Measurements from ENCODE around the gene DGKH. TPM values are rescaled to one million over a fixed set of nuclear protein-coding genes. Genes with fewer than 3 reads are reported as not detected.

The DGKH gene
- total RNA-seq, 1 donor from 2014 or later: 8.4 TPM

DNA sequence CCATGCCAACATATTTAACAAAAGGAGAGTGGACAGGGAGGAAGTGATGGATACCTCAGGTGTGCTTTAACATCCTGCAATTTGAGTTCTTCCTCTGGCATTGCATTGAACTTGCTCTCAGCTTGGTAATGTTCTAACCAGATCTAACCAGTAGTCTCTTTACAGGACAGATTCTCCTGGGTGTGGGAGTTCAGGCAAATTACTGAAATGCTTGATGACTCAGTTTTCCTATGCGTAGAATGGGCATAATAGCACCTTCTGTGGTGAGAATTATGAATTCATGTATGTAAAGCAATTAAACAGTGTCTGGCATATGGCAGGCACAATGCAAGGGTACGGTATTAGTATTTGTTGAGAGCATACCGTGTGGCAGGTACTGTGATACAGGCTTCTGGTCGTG, 227.1 kb downstream of the DGKH start:
- no peak overlapping the region for H3K9ac ChIP-seq (ENCODE audit: low read depth in 1 of 3, low read length in 3 of 3)
- H3K4me1 ChIP-seq (ENCODE audit: control insufficient read depth in 3 of 3, insufficient read depth in 3 of 3, low read length in 3 of 3): peaks cover 6 to 12% (median 10%) of the 10 kb centered on the region in 3 donors
- H3K27me3 ChIP-seq (ENCODE audit: control insufficient read depth in 3 of 3, insufficient read depth in 3 of 3, low read length in 3 of 3): peaks cover 0 to 5% (median 0%) of the 10 kb centered on the region in 3 donors
- no peaks in the 10 kb centered on the region for H3K36me3 ChIP-seq (ENCODE audit: control insufficient read depth in 3 of 3, insufficient read depth in 3 of 3, low read length in 3 of 3)
- H3K4me3 ChIP-seq (ENCODE audit: low read length in 3 of 3): no peak overlapping the region
- H3K27ac ChIP-seq (ENCODE audit: low read depth, low read length): no peak overlapping the region
- H3K9me3 ChIP-seq (ENCODE audit: control insufficient read depth in 3 of 3, low read length in 3 of 3): no peaks in the 10 kb centered on the region

DNA sequence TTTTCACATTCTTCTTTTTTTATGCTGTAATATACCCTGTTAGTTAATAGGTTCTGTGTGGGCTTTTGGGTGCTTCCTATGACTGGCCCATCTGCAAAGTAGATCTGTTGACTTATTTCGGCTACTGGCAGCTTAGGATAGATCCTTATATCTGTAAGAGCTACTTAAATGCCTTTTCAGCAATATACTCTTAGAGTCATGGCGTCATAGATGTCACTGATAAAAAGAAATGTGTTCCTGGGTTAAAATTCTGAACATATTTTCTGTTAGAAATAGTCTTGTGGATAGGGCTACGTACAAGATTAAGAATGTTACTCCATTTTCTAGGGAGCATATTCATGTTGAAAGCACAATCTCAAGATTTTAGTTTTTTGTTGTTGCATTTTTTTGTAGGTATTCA, 228.2 kb downstream of the DGKH start:
- no peaks in the 10 kb centered on the region for H3K9me3 ChIP-seq (ENCODE audit: control insufficient read depth in 3 of 3, low read length in 3 of 3)
- no peak overlapping the region for H3K9ac ChIP-seq (ENCODE audit: low read depth in 1 of 3, low read length in 3 of 3)
- H3K36me3 ChIP-seq (ENCODE audit: control insufficient read depth in 3 of 3, insufficient read depth in 3 of 3, low read length in 3 of 3): no peaks in the 10 kb centered on the region
- H3K27me3 ChIP-seq (ENCODE audit: control insufficient read depth in 3 of 3, insufficient read depth in 3 of 3, low read length in 3 of 3): peaks cover 0 to 2% (median 0%) of the 10 kb centered on the region in 3 donors
- no peak overlapping the region for H3K4me3 ChIP-seq (ENCODE audit: low read length in 3 of 3)
- peaks cover 3 to 4% (median 4%) of the 10 kb centered on the region in 3 donors for H3K4me1 ChIP-seq (ENCODE audit: control insufficient read depth in 3 of 3, insufficient read depth in 3 of 3, low read length in 3 of 3)
- no peak overlapping the region for H3K27ac ChIP-seq (ENCODE audit: low read depth, low read length)

DNA sequence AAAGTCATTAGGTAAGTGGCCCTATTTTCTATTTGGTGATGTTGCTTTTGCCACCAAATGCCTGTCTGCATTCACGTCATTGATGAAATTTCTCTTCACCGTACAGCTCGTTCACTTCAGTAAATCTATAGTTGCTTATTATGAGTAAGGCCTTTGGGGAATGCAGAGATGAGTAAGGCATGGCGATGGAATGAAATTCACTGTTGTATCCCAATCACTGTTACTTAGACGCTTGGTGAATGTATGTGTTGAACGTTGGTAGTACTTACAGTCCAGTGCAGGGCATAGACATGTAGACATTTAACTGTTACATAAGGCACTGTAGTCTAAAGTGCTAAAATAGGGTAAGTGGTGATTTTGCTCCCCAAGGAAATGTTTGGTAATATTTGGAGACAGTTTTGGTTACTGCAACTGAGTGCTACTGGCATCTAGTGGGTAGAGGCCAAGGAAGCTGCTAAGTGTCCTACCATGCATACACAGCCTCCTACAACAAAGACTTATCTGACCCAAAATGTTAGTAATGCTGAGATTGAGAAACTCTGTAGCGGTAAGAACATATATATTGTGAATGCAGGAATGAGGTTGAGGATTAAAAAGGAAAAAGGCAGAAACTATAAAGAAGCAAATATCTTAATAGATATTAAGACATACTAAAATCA, 229.3 kb downstream of the DGKH start:
- Histone ChIP-seq H3K27me3 (ENCODE audit: control insufficient read depth in 3 of 3, insufficient read depth in 3 of 3, low read length in 3 of 3) (no peaks in the 10 kb centered on the region), H3K4me1 (ENCODE audit: control insufficient read depth in 3 of 3, insufficient read depth in 3 of 3, low read length in 3 of 3) (peaks cover 0 to 2% (median 0%) of the 10 kb centered on the region in 3 donors), H3K4me3 (ENCODE audit: low read length in 3 of 3) (no peak overlapping the region), H3K27ac (ENCODE audit: low read depth, low read length) (no peak overlapping the region), H3K36me3 (ENCODE audit: control insufficient read depth in 3 of 3, insufficient read depth in 3 of 3, low read length in 3 of 3) (no peaks in the 10 kb centered on the region), H3K9ac (ENCODE audit: low read depth in 1 of 3, low read length in 3 of 3) (no peak overlapping the region), H3K9me3 (ENCODE audit: control insufficient read depth in 3 of 3, low read length in 3 of 3) (no peaks in the 10 kb centered on the region)

DNA sequence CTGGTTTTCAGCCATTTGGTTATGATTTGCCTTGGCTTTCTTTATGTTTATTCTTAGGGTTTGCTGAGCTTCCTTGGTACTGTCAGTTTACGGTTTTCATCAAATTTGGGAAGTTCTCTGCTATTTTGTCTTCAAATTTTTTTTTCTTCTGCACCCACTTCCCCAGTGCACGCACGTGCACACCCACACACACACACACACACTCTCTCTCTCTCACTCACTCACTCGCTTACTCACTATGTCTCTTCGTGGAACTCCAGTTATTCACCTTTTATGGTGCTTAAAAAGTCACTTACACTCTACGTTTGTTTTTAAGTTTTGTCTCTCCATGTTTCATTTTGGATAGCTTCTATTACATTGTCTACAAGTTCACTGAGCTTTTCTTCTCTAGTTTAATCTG, 230.6 kb downstream of the DGKH start:
- no peak overlapping the region for H3K9ac ChIP-seq (ENCODE audit: low read depth in 1 of 3, low read length in 3 of 3)
- no peaks in the 10 kb centered on the region for H3K4me1 ChIP-seq (ENCODE audit: control insufficient read depth in 3 of 3, insufficient read depth in 3 of 3, low read length in 3 of 3)
- no peaks in the 10 kb centered on the region for H3K27me3 ChIP-seq (ENCODE audit: control insufficient read depth in 3 of 3, insufficient read depth in 3 of 3, low read length in 3 of 3)
- no peak overlapping the region for H3K27ac ChIP-seq (ENCODE audit: low read depth, low read length)
- no peaks in the 10 kb centered on the region for H3K36me3 ChIP-seq (ENCODE audit: control insufficient read depth in 3 of 3, insufficient read depth in 3 of 3, low read length in 3 of 3)
- H3K4me3 ChIP-seq (ENCODE audit: low read length in 3 of 3): no peak overlapping the region
- H3K9me3 ChIP-seq (ENCODE audit: control insufficient read depth in 3 of 3, low read length in 3 of 3): no peaks in the 10 kb centered on the region

DNA sequence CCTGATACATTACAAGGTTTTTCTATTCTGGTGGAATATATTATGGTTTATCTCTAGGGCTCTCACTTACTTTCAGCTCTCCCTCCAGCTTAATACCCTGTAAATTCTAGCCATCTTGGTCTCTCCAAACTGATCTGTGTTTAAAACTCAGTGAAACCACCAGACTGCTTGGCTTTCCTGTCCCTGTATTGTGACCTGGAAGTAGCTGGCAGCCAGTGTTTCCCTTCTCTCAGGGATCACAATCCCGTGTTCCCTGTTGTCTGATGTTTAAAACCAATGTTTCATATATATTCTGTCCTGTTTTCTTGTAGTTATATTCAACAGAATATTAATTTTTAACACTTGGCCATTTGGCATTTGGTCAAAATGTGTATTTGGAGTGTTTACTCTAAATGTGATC, 231.5 kb downstream of the DGKH start:
- Histone ChIP-seq H3K4me1 (ENCODE audit: control insufficient read depth in 3 of 3, insufficient read depth in 3 of 3, low read length in 3 of 3) (no peaks in the 10 kb centered on the region), H3K27me3 (ENCODE audit: control insufficient read depth in 3 of 3, insufficient read depth in 3 of 3, low read length in 3 of 3) (no peaks in the 10 kb centered on the region), H3K9ac (ENCODE audit: low read depth in 1 of 3, low read length in 3 of 3) (no peak overlapping the region), H3K9me3 (ENCODE audit: control insufficient read depth in 3 of 3, low read length in 3 of 3) (no peaks in the 10 kb centered on the region), H3K36me3 (ENCODE audit: control insufficient read depth in 3 of 3, insufficient read depth in 3 of 3, low read length in 3 of 3) (no peaks in the 10 kb centered on the region), H3K27ac (ENCODE audit: low read depth, low read length) (no peak overlapping the region), H3K4me3 (ENCODE audit: low read length in 3 of 3) (no peak overlapping the region)

DNA sequence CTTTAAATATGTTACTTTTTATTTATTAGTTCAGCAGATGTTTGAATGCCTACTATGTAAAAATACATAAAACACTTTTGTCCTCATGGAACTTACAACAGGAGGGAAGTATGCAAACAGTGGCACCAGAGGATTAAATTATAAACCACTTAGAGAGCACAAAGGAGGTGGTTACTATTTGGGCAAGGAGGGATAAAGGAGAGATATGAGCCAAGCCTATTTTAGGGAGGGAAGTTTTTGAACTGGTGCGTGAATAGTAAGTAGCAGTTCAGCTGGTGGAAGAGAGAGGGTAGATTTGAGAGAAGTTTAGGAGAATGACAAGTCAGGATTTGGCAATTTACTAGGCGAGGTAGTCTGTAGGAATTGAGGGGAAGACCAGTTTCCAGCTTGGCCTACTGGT, 232.1 kb downstream of the DGKH start:
- H3K27ac ChIP-seq (ENCODE audit: low read depth, low read length): no peak overlapping the region
- H3K27me3 ChIP-seq (ENCODE audit: control insufficient read depth in 3 of 3, insufficient read depth in 3 of 3, low read length in 3 of 3): no peaks in the 10 kb centered on the region
- H3K36me3 ChIP-seq (ENCODE audit: control insufficient read depth in 3 of 3, insufficient read depth in 3 of 3, low read length in 3 of 3): no peaks in the 10 kb centered on the region
- H3K4me1 ChIP-seq (ENCODE audit: control insufficient read depth in 3 of 3, insufficient read depth in 3 of 3, low read length in 3 of 3): no peaks in the 10 kb centered on the region
- no peaks in the 10 kb centered on the region for H3K9me3 ChIP-seq (ENCODE audit: control insufficient read depth in 3 of 3, low read length in 3 of 3)
- H3K9ac ChIP-seq (ENCODE audit: low read depth in 1 of 3, low read length in 3 of 3): no peak overlapping the region
- H3K4me3 ChIP-seq (ENCODE audit: low read length in 3 of 3): no peak overlapping the region

DNA sequence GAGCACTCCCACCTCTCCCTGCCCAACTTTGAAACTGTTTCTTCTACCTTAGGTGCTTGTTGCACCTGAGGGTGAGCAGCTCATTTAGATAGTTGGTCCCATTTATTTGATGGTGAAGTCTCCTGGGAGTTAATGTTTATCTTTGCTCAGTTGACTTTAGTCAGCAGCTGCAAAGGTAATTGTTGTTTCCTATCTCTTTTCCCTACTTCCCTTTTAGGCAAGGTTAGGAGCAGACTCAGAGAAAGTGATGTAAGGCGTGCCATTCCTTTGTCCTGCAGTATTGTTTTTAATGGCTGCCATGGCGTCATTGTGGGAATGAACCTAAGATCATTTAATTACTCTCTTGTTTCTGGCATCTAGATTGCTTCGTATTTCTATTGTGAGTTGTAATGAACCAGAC, 235.1 kb downstream of the DGKH start:
- H3K36me3 ChIP-seq (ENCODE audit: control insufficient read depth in 3 of 3, insufficient read depth in 3 of 3, low read length in 3 of 3): peaks cover 0 to 10% (median 7%) of the 10 kb centered on the region in 3 donors
- H3K4me1 ChIP-seq (ENCODE audit: control insufficient read depth in 3 of 3, insufficient read depth in 3 of 3, low read length in 3 of 3): no peaks in the 10 kb centered on the region
- H3K9ac ChIP-seq (ENCODE audit: low read depth in 1 of 3, low read length in 3 of 3): no peak overlapping the region
- no peak overlapping the region for H3K4me3 ChIP-seq (ENCODE audit: low read length in 3 of 3)
- no peak overlapping the region for H3K27ac ChIP-seq (ENCODE audit: low read depth, low read length)
- H3K27me3 ChIP-seq (ENCODE audit: control insufficient read depth in 3 of 3, insufficient read depth in 3 of 3, low read length in 3 of 3): no peaks in the 10 kb centered on the region
- H3K9me3 ChIP-seq (ENCODE audit: control insufficient read depth in 3 of 3, low read length in 3 of 3): no peaks in the 10 kb centered on the region

DNA sequence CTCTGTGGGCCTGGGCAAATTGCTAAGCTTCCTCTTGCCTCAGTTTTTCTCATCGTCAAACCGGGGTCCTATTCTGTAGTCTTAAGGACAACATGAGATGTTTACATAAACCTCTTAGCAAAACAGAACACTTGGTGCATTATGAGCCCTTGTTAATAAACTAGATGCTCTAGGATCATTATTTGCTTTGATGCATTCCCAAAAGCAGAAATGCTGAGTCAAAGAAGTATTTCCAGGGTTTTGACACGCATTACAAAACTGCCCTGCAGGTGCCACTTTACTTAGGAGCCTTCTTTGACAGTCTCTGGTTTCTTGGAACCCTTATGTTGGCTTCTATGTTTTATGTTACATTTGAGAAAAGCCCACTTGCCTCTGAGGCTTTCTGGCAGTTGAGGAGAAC, 235.6 kb downstream of the DGKH start:
- no peaks in the 10 kb centered on the region for H3K9me3 ChIP-seq (ENCODE audit: control insufficient read depth in 3 of 3, low read length in 3 of 3)
- H3K4me1 ChIP-seq (ENCODE audit: control insufficient read depth in 3 of 3, insufficient read depth in 3 of 3, low read length in 3 of 3): no peaks in the 10 kb centered on the region
- H3K36me3 ChIP-seq (ENCODE audit: control insufficient read depth in 3 of 3, insufficient read depth in 3 of 3, low read length in 3 of 3): peaks cover 0 to 14% (median 12%) of the 10 kb centered on the region in 3 donors
- no peak overlapping the region for H3K4me3 ChIP-seq (ENCODE audit: low read length in 3 of 3)
- no peak overlapping the region for H3K9ac ChIP-seq (ENCODE audit: low read depth in 1 of 3, low read length in 3 of 3)
- H3K27ac ChIP-seq (ENCODE audit: low read depth, low read length): no peak overlapping the region
- H3K27me3 ChIP-seq (ENCODE audit: control insufficient read depth in 3 of 3, insufficient read depth in 3 of 3, low read length in 3 of 3): no peaks in the 10 kb centered on the region

Small RNA genes within 50 kb of the gene (small RNA-seq; reads per million reads assigned to genes)
- not detected for gene RPS28P8

Other genes starting within 250 kb of the DGKH start
- 49.1 TPM for gene VWA8, start 87.5 kb upstream of the DGKH start, total RNA-seq
- gene AKAP11, start 223.5 kb downstream of the DGKH start, total RNA-seq: 16.7 TPM

Measured in skeletal muscle tissue (tissue), 5 donors.